ENCODE measurements around the gene SH3GL1. TPM values are rescaled to one million over a fixed set of nuclear protein-coding genes. Genes with fewer than 3 reads are reported as not detected.

SH3GL1 gene
- total and polyA plus RNA-seq, 2 experiments from 2014 or later: 73.1 to 89.5 TPM

DNA sequence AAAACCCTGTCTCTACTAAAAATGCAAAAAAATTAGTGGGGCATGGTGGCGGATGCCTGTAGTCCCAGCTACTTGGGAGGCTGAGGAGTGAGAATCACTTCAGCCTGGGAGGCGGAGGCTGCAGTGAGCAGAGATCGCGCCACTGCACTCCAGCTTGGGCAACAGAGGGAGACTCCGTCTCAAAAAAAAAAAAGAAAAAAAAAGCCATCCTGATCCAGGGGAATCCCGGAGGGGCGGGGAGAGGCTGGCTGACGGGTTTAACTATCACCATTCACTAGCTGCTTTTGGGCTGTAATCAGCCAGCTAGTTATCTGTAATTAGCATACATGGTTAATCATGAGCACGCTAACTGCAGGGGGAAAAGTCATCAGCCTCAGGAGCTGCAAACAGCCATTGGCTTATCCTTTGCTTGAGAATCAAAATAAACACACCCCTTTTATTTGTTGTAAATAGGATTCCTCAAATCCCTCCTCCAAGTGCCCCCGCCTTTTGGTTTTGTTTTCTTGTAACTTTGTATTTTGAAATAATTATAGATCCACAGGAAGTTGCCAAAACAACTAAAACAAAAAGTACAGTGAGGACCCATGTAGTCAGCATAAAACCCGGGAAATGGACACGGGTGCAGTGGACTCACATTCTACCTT, 86.4 kb downstream of the SH3GL1 start:
- Mint-ChIP-seq H3K27me3 (ENCODE audit: insufficient read depth, low read depth, poor library complexity) (peaks cover 7% of the 10 kb centered on the region), H3K4me3 (no peak overlapping the region), H3K27ac (no peak overlapping the region), H3K9me3 (peaks cover 6% of the 10 kb centered on the region), H3K4me1 (no peaks in the 10 kb centered on the region), H3K36me3 (ENCODE audit: low read depth) (peaks cover 74% of the 10 kb centered on the region)
- no peak overlapping the region for H2AFZ ChIP-seq
- ATAC-seq (no peak), DNase-seq (ENCODE audit: low spot score) (no peak)
- TF ChIP-seq, protein P1, sequence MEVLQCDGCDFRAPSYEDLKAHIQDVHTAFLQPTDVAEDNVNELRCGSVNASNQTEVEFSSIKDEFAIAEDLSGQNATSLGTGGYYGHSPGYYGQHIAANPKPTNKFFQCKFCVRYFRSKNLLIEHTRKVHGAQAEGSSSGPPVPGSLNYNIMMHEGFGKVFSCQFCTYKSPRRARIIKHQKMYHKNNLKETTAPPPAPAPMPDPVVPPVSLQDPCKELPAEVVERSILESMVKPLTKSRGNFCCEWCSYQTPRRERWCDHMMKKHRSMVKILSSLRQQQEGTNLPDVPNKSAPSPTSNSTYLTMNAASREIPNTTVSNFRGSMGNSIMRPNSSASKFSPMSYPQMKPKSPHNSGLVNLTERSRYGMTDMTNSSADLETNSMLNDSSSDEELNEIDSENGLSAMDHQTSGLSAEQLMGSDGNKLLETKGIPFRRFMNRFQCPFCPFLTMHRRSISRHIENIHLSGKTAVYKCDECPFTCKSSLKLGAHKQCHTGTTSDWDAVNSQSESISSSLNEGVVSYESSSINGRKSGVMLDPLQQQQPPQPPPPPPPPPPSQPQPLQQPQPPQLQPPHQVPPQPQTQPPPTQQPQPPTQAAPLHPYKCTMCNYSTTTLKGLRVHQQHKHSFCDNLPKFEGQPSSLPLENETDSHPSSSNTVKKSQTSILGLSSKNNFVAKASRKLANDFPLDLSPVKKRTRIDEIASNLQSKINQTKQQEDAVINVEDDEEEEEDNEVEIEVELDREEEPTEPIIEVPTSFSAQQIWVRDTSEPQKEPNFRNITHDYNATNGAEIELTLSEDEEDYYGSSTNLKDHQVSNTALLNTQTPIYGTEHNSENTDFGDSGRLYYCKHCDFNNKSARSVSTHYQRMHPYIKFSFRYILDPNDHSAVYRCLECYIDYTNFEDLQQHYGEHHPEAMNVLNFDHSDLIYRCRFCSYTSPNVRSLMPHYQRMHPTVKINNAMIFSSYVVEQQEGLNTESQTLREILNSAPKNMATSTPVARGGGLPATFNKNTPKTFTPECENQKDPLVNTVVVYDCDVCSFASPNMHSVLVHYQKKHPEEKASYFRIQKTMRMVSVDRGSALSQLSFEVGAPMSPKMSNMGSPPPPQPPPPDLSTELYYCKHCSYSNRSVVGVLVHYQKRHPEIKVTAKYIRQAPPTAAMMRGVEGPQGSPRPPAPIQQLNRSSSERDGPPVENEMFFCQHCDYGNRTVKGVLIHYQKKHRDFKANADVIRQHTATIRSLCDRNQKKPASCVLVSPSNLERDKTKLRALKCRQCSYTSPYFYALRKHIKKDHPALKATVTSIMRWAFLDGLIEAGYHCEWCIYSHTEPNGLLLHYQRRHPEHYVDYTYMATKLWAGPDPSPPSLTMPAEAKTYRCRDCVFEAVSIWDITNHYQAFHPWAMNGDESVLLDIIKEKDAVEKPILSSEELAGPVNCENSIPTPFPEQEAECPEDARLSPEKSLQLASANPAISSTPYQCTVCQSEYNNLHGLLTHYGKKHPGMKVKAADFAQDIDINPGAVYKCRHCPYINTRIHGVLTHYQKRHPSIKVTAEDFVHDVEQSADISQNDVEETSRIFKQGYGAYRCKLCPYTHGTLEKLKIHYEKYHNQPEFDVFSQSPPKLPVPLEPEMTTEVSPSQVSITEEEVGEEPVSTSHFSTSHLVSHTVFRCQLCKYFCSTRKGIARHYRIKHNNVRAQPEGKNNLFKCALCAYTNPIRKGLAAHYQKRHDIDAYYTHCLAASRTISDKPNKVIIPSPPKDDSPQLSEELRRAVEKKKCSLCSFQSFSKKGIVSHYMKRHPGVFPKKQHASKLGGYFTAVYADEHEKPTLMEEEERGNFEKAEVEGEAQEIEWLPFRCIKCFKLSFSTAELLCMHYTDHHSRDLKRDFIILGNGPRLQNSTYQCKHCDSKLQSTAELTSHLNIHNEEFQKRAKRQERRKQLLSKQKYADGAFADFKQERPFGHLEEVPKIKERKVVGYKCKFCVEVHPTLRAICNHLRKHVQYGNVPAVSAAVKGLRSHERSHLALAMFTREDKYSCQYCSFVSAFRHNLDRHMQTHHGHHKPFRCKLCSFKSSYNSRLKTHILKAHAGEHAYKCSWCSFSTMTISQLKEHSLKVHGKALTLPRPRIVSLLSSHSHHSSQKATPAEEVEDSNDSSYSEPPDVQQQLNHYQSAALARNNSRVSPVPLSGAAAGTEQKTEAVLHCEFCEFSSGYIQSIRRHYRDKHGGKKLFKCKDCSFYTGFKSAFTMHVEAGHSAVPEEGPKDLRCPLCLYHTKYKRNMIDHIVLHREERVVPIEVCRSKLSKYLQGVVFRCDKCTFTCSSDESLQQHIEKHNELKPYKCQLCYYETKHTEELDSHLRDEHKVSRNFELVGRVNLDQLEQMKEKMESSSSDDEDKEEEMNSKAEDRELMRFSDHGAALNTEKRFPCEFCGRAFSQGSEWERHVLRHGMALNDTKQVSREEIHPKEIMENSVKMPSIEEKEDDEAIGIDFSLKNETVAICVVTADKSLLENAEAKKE (CRISPR knock-in tag; IDR thresholded peaks at IDR 0.05): no peak
- no peak for TF ChIP-seq EZH2 (IDR thresholded peaks at IDR 0.05; ENCODE audit: low read depth, unreplicated experiment)
- TF ChIP-seq, protein P2, sequence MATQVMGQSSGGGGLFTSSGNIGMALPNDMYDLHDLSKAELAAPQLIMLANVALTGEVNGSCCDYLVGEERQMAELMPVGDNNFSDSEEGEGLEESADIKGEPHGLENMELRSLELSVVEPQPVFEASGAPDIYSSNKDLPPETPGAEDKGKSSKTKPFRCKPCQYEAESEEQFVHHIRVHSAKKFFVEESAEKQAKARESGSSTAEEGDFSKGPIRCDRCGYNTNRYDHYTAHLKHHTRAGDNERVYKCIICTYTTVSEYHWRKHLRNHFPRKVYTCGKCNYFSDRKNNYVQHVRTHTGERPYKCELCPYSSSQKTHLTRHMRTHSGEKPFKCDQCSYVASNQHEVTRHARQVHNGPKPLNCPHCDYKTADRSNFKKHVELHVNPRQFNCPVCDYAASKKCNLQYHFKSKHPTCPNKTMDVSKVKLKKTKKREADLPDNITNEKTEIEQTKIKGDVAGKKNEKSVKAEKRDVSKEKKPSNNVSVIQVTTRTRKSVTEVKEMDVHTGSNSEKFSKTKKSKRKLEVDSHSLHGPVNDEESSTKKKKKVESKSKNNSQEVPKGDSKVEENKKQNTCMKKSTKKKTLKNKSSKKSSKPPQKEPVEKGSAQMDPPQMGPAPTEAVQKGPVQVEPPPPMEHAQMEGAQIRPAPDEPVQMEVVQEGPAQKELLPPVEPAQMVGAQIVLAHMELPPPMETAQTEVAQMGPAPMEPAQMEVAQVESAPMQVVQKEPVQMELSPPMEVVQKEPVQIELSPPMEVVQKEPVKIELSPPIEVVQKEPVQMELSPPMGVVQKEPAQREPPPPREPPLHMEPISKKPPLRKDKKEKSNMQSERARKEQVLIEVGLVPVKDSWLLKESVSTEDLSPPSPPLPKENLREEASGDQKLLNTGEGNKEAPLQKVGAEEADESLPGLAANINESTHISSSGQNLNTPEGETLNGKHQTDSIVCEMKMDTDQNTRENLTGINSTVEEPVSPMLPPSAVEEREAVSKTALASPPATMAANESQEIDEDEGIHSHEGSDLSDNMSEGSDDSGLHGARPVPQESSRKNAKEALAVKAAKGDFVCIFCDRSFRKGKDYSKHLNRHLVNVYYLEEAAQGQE (IDR thresholded peaks at IDR 0.05; ENCODE audit: unreplicated experiment): no peak
- no peaks in the 10 kb centered on the region for H3K4me1 ChIP-seq (ENCODE audit: insufficient read depth)
- no peak overlapping the region for H3K4me3 ChIP-seq
- H3K79me2 ChIP-seq (replicated peaks; ENCODE audit: insufficient read depth): no peaks in the 10 kb centered on the region
- H3K9me2 ChIP-seq (ENCODE audit: insufficient read depth): no peaks in the 10 kb centered on the region
- H3K27me3 ChIP-seq (ENCODE audit: insufficient read depth): no peaks in the 10 kb centered on the region
- H4K20me1 ChIP-seq (replicated peaks; ENCODE audit: insufficient read depth): no peaks in the 10 kb centered on the region; the same call in 1 of the 2 replicates
- no peak overlapping the region for H3K27ac ChIP-seq (ENCODE audit: low read depth)
- peaks cover 8% of the 10 kb centered on the region; the same call in 1 of the 2 replicates for H3K36me3 ChIP-seq (ENCODE audit: insufficient read depth)
- H3F3A ChIP-seq (replicated peaks; ENCODE audit: low read depth): no peaks in the 10 kb centered on the region; the same call in 1 of the 2 replicates
- no peak overlapping the region for H3K4me2 ChIP-seq

Small RNA genes within 50 kb of the gene (microRNA-seq; reads per million reads assigned to microRNA genes)
- gene MIR4746: 2.9 reads per million, percentile 9 among the genes with 10 or more reads in this experiment

Small RNA genes within 50 kb of the gene (small RNA-seq; reads per million reads assigned to genes)
- gene MIR4746 (ENCODE audit: low replicate concordance): not detected

Other genes with a start within 250 kb of the SH3GL1 start
- not detected in 2 replicates for gene CREB3L3, start 246.9 kb downstream of the SH3GL1 start, total RNA-seq (2014; rRNA removed; shearing (Covaris generic))
- 0.26 and 0.42 TPM in 2 replicates for gene CREB3L3, start 246.9 kb downstream of the SH3GL1 start, polyA plus RNA-seq (2016; fragmentation: Nextera tagmentation; extraction: Ambion mirVana)
- gene SIRT6, start 218.0 kb downstream of the SH3GL1 start, total RNA-seq (2014; rRNA removed; shearing (Covaris generic)): 15.8 and 26.7 TPM in 2 replicates
- 18.9 and 19.3 TPM in 2 replicates for gene SIRT6, start 218.0 kb downstream of the SH3GL1 start, polyA plus RNA-seq (2016; fragmentation: Nextera tagmentation; extraction: Ambion mirVana)
- gene ANKRD24, start 217.9 kb downstream of the SH3GL1 start, total RNA-seq (2014; rRNA removed; shearing (Covaris generic)): 13.4 and 18.0 TPM in 2 replicates
- gene ANKRD24, start 217.9 kb downstream of the SH3GL1 start, polyA plus RNA-seq (2016; fragmentation: Nextera tagmentation; extraction: Ambion mirVana): 3.7 and 4.5 TPM in 2 replicates
- 0.52 TPM in 1 of 2 replicates, not detected in the other for gene EBI3, start 171.0 kb downstream of the SH3GL1 start, total RNA-seq (2014; rRNA removed; shearing (Covaris generic))
- gene EBI3, start 171.0 kb downstream of the SH3GL1 start, polyA plus RNA-seq (2016; fragmentation: Nextera tagmentation; extraction: Ambion mirVana): 1.4 and 1.6 TPM in 2 replicates
- gene YJU2, start 153.5 kb downstream of the SH3GL1 start, total RNA-seq (2014; rRNA removed; shearing (Covaris generic)): 27.3 and 33.4 TPM in 2 replicates
- 27.6 and 28.8 TPM in 2 replicates for gene YJU2, start 153.5 kb downstream of the SH3GL1 start, polyA plus RNA-seq (2016; fragmentation: Nextera tagmentation; extraction: Ambion mirVana)
- 1.8 and 7.5 TPM in 2 replicates for gene SHD, start 121.3 kb downstream of the SH3GL1 start, total RNA-seq (2014; rRNA removed; shearing (Covaris generic))
- 6.4 and 8.0 TPM in 2 replicates for gene SHD, start 121.3 kb downstream of the SH3GL1 start, polyA plus RNA-seq (2016; fragmentation: Nextera tagmentation; extraction: Ambion mirVana)
- gene TMIGD2, start 98.2 kb downstream of the SH3GL1 start, total RNA-seq (2014; rRNA removed; shearing (Covaris generic)): 0.76 and 0.93 TPM in 2 replicates
- 0.24 and 0.79 TPM in 2 replicates for gene TMIGD2, start 98.2 kb downstream of the SH3GL1 start, polyA plus RNA-seq (2016; fragmentation: Nextera tagmentation; extraction: Ambion mirVana)
- 54.0 and 82.9 TPM in 2 replicates for gene FSD1, start 95.9 kb downstream of the SH3GL1 start, total RNA-seq (2014; rRNA removed; shearing (Covaris generic))
- gene FSD1, start 95.9 kb downstream of the SH3GL1 start, polyA plus RNA-seq (2016; fragmentation: Nextera tagmentation; extraction: Ambion mirVana): 50.7 and 52.1 TPM in 2 replicates
- gene STAP2, start 61.7 kb downstream of the SH3GL1 start, total RNA-seq (2014; rRNA removed; shearing (Covaris generic)): 9.2 and 15.1 TPM in 2 replicates
- gene STAP2, start 61.7 kb downstream of the SH3GL1 start, polyA plus RNA-seq (2016; fragmentation: Nextera tagmentation; extraction: Ambion mirVana): 20.7 and 21.7 TPM in 2 replicates
- 9.1 and 15.6 TPM in 2 replicates for gene MPND, start 57.0 kb downstream of the SH3GL1 start, total RNA-seq (2014; rRNA removed; shearing (Covaris generic))
- gene MPND, start 57.0 kb downstream of the SH3GL1 start, polyA plus RNA-seq (2016; fragmentation: Nextera tagmentation; extraction: Ambion mirVana): 11.8 and 22.5 TPM in 2 replicates
- gene CHAF1A, start 2.1 kb upstream of the SH3GL1 start, total RNA-seq (2014; rRNA removed; shearing (Covaris generic)): 84.1 and 113 TPM in 2 replicates
- 109 and 125 TPM in 2 replicates for gene CHAF1A, start 2.1 kb upstream of the SH3GL1 start, polyA plus RNA-seq (2016; fragmentation: Nextera tagmentation; extraction: Ambion mirVana)
- 21.6 TPM in 2 replicates for gene UBXN6, start 57.2 kb upstream of the SH3GL1 start, total RNA-seq (2014; rRNA removed; shearing (Covaris generic))
- 19.1 and 20.4 TPM in 2 replicates for gene UBXN6, start 57.2 kb upstream of the SH3GL1 start, polyA plus RNA-seq (2016; fragmentation: Nextera tagmentation; extraction: Ambion mirVana)
- gene HDGFL2, start 71.8 kb upstream of the SH3GL1 start, total RNA-seq (2014; rRNA removed; shearing (Covaris generic)): 94.6 and 113 TPM in 2 replicates
- 64.8 and 72.4 TPM in 2 replicates for gene HDGFL2, start 71.8 kb upstream of the SH3GL1 start, polyA plus RNA-seq (2016; fragmentation: Nextera tagmentation; extraction: Ambion mirVana)
- 0.59 and 0.70 TPM in 2 replicates for gene PLIN4, start 117.9 kb upstream of the SH3GL1 start, total RNA-seq (2014; rRNA removed; shearing (Covaris generic))
- gene PLIN4, start 117.9 kb upstream of the SH3GL1 start, polyA plus RNA-seq (2016; fragmentation: Nextera tagmentation; extraction: Ambion mirVana): 0.19 and 0.21 TPM in 2 replicates
- 0.47 and 3.5 TPM in 2 replicates for gene PLIN5, start 134.7 kb upstream of the SH3GL1 start, total RNA-seq (2014; rRNA removed; shearing (Covaris generic))
- gene PLIN5, start 134.7 kb upstream of the SH3GL1 start, polyA plus RNA-seq (2016; fragmentation: Nextera tagmentation; extraction: Ambion mirVana): 1.5 and 1.9 TPM in 2 replicates
- gene LRG1, start 139.5 kb upstream of the SH3GL1 start, total RNA-seq (2014; rRNA removed; shearing (Covaris generic)): 0.45 and 0.54 TPM in 2 replicates
- gene LRG1, start 139.5 kb upstream of the SH3GL1 start, polyA plus RNA-seq (2016; fragmentation: Nextera tagmentation; extraction: Ambion mirVana): 0.21 and 0.43 TPM in 2 replicates
- 39.8 and 42.7 TPM in 2 replicates for gene SEMA6B, start 159.1 kb upstream of the SH3GL1 start, total RNA-seq (2014; rRNA removed; shearing (Covaris generic))
- gene SEMA6B, start 159.1 kb upstream of the SH3GL1 start, polyA plus RNA-seq (2016; fragmentation: Nextera tagmentation; extraction: Ambion mirVana): 5.3 and 6.9 TPM in 2 replicates
- 3.3 and 4.1 TPM in 2 replicates for gene TNFAIP8L1, start 239.0 kb upstream of the SH3GL1 start, total RNA-seq (2014; rRNA removed; shearing (Covaris generic))
- 2.7 and 3.2 TPM in 2 replicates for gene TNFAIP8L1, start 239.0 kb upstream of the SH3GL1 start, polyA plus RNA-seq (2016; fragmentation: Nextera tagmentation; extraction: Ambion mirVana)